K562 (cell line): ENCODE results near the gene ENTREP1. TPM values are rescaled to one million over a fixed set of nuclear protein-coding genes. Genes with fewer than 3 reads are reported as not detected.

Experiments
- ATAC-seq: fragments of 200-7000 bp; cut with Tn5 transposase; 3 replicates; pipeline ENCODE4 v1.9.1; 2020; ENCODE audit warnings: moderate library complexity
- BruUV-seq: library from RNA; stranded (reverse); fragments of 400-500 nt; replicated peaks from 2 replicates; lab custom pipeline; 2021; lab: Mats Ljungman, UMichigan
- CTCF ChIA-PET: fragments of 300-600 bp; formaldehyde crosslinking; extraction: SDS; loops from one replicate; lab custom pipeline; 2021; ENCODE audit warnings: low intra/inter-chr PET ratio; lab: Yijun Ruan, JAX
- POLR2A ChIA-PET: fragments of 300-600, 350-650 bp; sonication (Branson Sonifier 250); formaldehyde crosslinking; extraction: SDS; loops from one replicate; lab custom pipeline; 2021; ENCODE audit warnings: antibody characterized with exemption, inconsistent platforms; lab: Yijun Ruan, JAX
- DNase-seq, 4 experiments: peaks; one replicate each; pipeline versions ENCODE4 v3.0.0 to v3.0.0-alpha.2; 2011 to 2018; ENCODE audit warnings: low spot score in 3 of 4, mixed read lengths in 3 of 4; ENCODE audit errors: extremely low read depth in 1 of 4
- FAIRE-seq: peaks from 2 replicates; lab custom pipeline; 2011; peaks lifted over from hg19 to GRCh38; lab: Jason Lieb, UNC
- H2AFZ ChIP-seq: 2 replicates; pipeline ENCODE4 v1.6.0; 2011; ENCODE audit warnings: low read depth, low read length, control low read depth, inconsistent platforms
- H3K27ac ChIP-seq: fragments of 200-600 bp; 3 replicates; pipeline ENCODE4 v1.8.0; 2011; ENCODE audit warnings: low read depth, mild to moderate bottlenecking, control low read depth, inconsistent platforms, low read length, moderate library complexity, mixed read lengths; ENCODE audit errors: extremely low read depth
- H3K27me3 ChIP-seq, 2 experiments: fragments of 300-600 bp in 1 of 2; 2 replicates in 1 of 2; 3 replicates in 1 of 2; pipeline versions ENCODE4 v1.6.0 to v1.8.0; 2011; ENCODE audit warnings: inconsistent platforms in 2 of 2, low read length in 2 of 2, mild to moderate bottlenecking in 1 of 2, mixed read lengths in 1 of 2, moderate library complexity in 1 of 2; ENCODE audit not compliant: control insufficient read depth in 2 of 2, insufficient read depth in 2 of 2
- H3K36me3 ChIP-seq: fragments of 300-600 bp; 3 replicates; pipeline ENCODE4 v1.8.0; 2011; ENCODE audit warnings: mild to moderate bottlenecking, low read length, inconsistent platforms; ENCODE audit not compliant: control insufficient read depth, insufficient read depth
- H3K4me1 ChIP-seq, 2 experiments: fragments of 200-600 bp in 1 of 2; replicated peaks in 1 of 2; 2 replicates in 1 of 2; 3 replicates in 1 of 2; pipeline versions ENCODE4 v1.5.1 to v1.8.0; 2011; ENCODE audit warnings: inconsistent platforms in 2 of 2, low read length in 2 of 2, mild to moderate bottlenecking in 1 of 2, mixed read lengths in 1 of 2, moderate library complexity in 1 of 2; ENCODE audit not compliant: control insufficient read depth in 2 of 2, insufficient read depth in 2 of 2
- H3K4me2 ChIP-seq: 2 replicates; pipeline ENCODE4 v1.6.1; 2011; ENCODE audit warnings: low read length, control low read depth, inconsistent platforms, mixed read lengths; ENCODE audit not compliant: insufficient read depth
- H3K4me3 ChIP-seq: fragments of 200-600 bp; sonication (generic), shearing (Covaris generic); 2 replicates; pipeline ENCODE4 v1.5.1; 2016; ENCODE audit warnings: control low read depth, inconsistent platforms
- H3K79me2 ChIP-seq: fragments of 200-600 bp; 3 replicates; pipeline ENCODE4 v1.8.0; 2011; ENCODE audit warnings: low read length, inconsistent platforms; ENCODE audit not compliant: control insufficient read depth, insufficient read depth
- H3K9ac ChIP-seq, 2 experiments: 2 replicates each; pipeline versions ENCODE4 v1.6.0 to v1.6.1; 2011; ENCODE audit warnings: low read depth in 2 of 2, low read length in 2 of 2, control low read depth in 1 of 2, inconsistent platforms in 1 of 2, mild to moderate bottlenecking in 1 of 2, mixed read lengths in 1 of 2; ENCODE audit not compliant: insufficient read depth in 1 of 2
- H3K9me1 ChIP-seq: one replicate; pipeline ENCODE4 v1.6.0; 2011; ENCODE audit warnings: inconsistent platforms, mild to moderate bottlenecking, low read length, moderate library complexity; ENCODE audit not compliant: control insufficient read depth, insufficient read depth
- H3K9me3 ChIP-seq: replicated peaks from 2 replicates; pipeline ENCODE4 v1.5.1; 2011; ENCODE audit warnings: low read depth, low read length, inconsistent platforms; ENCODE audit not compliant: control insufficient read depth, insufficient read depth
- H4K20me1 ChIP-seq: replicated peaks from 2 replicates; pipeline ENCODE4 v1.6.1; 2011; ENCODE audit warnings: low read length, inconsistent platforms, mixed read lengths; ENCODE audit not compliant: control insufficient read depth, insufficient read depth
- CBX2 ChIP-seq: fragments of 200-600 bp; sonication (generic); IDR thresholded peaks from one replicate; pipeline ENCODE4 v1.6.1; 2012; ENCODE audit warnings: mild to moderate bottlenecking, low read length, inconsistent platforms; ENCODE audit not compliant: insufficient read depth, poor library complexity, severe bottlenecking
- CBX3 ChIP-seq, 2 experiments: IDR thresholded peaks; 1 replicate in 1 of 2; 2 replicates in 1 of 2; pipeline ENCODE4 v1.6.1; 2012; ENCODE audit warnings: inconsistent platforms in 2 of 2, low read length in 2 of 2, borderline replicate concordance in 1 of 2, control low read depth in 1 of 2
- FOXK1 ChIP-seq: sonication (generic); formaldehyde crosslinking; IDR thresholded peaks from 2 replicates; pipeline ENCODE4 v1.8.0; 2022; ENCODE audit warnings: missing genetic modification reagents, mild to moderate bottlenecking, borderline replicate concordance
- GABPA ChIP-seq: fragments of 200-800 bp; sonication (Bioruptor generic); conservative IDR thresholded peaks from 2 replicates; pipeline ENCODE4 v1.6.1; 2016; ENCODE audit warnings: low read depth, missing genetic modification characterization, missing compliant biosample characterization
- HMG20B ChIP-seq: fragments of 250-450 bp; sonication (Bioruptor Pico); IDR thresholded peaks from 2 replicates; pipeline ENCODE4 v1.5.0; 2021; ENCODE audit warnings: mild to moderate bottlenecking
- KLF13 ChIP-seq: fragments of 450-650 bp; IDR thresholded peaks from 2 replicates; pipeline ENCODE4 v1.6.1; 2016; ENCODE audit warnings: missing genetic modification characterization, low read depth, mild to moderate bottlenecking, missing compliant biosample characterization, moderate library complexity, borderline replicate concordance
- MBD1 ChIP-seq: fragments of 250-450 bp; sonication (Bioruptor Pico); IDR thresholded peaks from 2 replicates; pipeline ENCODE4 v1.8.0; 2022; ENCODE audit warnings: inconsistent platforms
- MEF2A ChIP-seq: IDR thresholded peaks from 2 replicates; pipeline ENCODE4 v1.6.1; 2011; ENCODE audit warnings: low read depth, mild to moderate bottlenecking, low read length, moderate library complexity; ENCODE audit not compliant: control insufficient read depth
- MYBL2 ChIP-seq, 2 experiments: fragments of 450-650 bp in 1 of 2; sonication (generic) in 1 of 2; formaldehyde crosslinking in 1 of 2; IDR thresholded peaks; 2 replicates each; pipeline versions ENCODE4 v1.6.1 to v1.8.1; 2017 to 2022; ENCODE audit warnings: borderline replicate concordance in 1 of 2, inconsistent platforms in 1 of 2, low read depth in 1 of 2, mild to moderate bottlenecking in 1 of 2, missing genetic modification reagents in 1 of 2, moderate library complexity in 1 of 2
- NFE2L1 ChIP-seq: fragments of 450-650 bp; IDR thresholded peaks from 2 replicates; pipeline ENCODE4 v1.6.1; 2016; ENCODE audit warnings: missing genetic modification characterization, low read depth, mild to moderate bottlenecking, missing compliant biosample characterization, moderate library complexity, borderline replicate concordance
- NR1H2 ChIP-seq: sonication (generic); formaldehyde crosslinking; IDR thresholded peaks from 2 replicates; pipeline ENCODE4 v1.4.0; 2020; ENCODE audit warnings: mild to moderate bottlenecking, missing genetic modification reagents
- RBM14 ChIP-seq: fragments of 200-400 bp; formaldehyde crosslinking; IDR thresholded peaks from 2 replicates; pipeline ENCODE4 v1.6.1; 2018; ENCODE audit warnings: low read depth, mild to moderate bottlenecking, low read length, moderate library complexity, borderline replicate concordance; ENCODE audit not compliant: insufficient read depth
- SREBF1 ChIP-seq: fragments of 150-350 bp; IDR thresholded peaks from 2 replicates; pipeline ENCODE4 v1.6.1; 2014; ENCODE audit warnings: antibody characterized with exemption, low read depth, low read length, borderline replicate concordance
- ZFP30 ChIP-seq: fragments of 250-450 bp; sonication (Bioruptor Pico); IDR thresholded peaks from 2 replicates; pipeline ENCODE4 v1.8.0; 2022; ENCODE audit warnings: moderate library complexity, mild to moderate bottlenecking, inconsistent platforms, borderline replicate concordance
- ZKSCAN3 ChIP-seq: fragments of 250-450 bp; sonication (Bioruptor Pico); IDR thresholded peaks from 2 replicates; pipeline ENCODE4 v1.4.0; 2020
- ZNF23 ChIP-seq: fragments of 250-450 bp; sonication (Bioruptor Pico); IDR thresholded peaks from 2 replicates; pipeline ENCODE4 v1.4.0; 2020; ENCODE audit warnings: mild to moderate bottlenecking
- ZNF75A ChIP-seq: fragments of 450-650 bp; formaldehyde crosslinking; IDR thresholded peaks from 2 replicates; pipeline ENCODE4 v1.4.0; 2020; ENCODE audit warnings: mild to moderate bottlenecking
- WGBS: fragments of 100-300 bp; shearing (Covaris generic); methylation state at CpG from one replicate; pipeline ENCODE4 v1.1.6; 2016; ENCODE audit warnings: low coverage, mixed read lengths; ENCODE audit not compliant: insufficient coverage; ENCODE audit errors: missing lambda C conversion rate; 5-methylcytosine and 5-hydroxymethylcytosine counted together
- in situ Hi-C: fragments of 300-500 bp; cut with MboI; formaldehyde crosslinking; loops from 4 replicates; pipeline ENCODE4 v1.15.0; 2018; ENCODE audit warnings: inconsistent platforms, mixed read lengths
- intact Hi-C: fragments of 100-400 bp; cut with micrococcal nuclease; formaldehyde crosslinking; loops from 2 replicates; pipeline ENCODE4 v1.14.2; 2022
- polyA plus RNA-seq, 8 experiments: library from polyadenylated mRNA; depleted of rRNA in 4 of 8; stranded (reverse) in 5 of 8; unstranded in 3 of 8; fragments of >200 nt; fragmentation: Nextera tagmentation in 2 of 8; fragmentation: Illumina TruSeq in 1 of 8; extraction: Ambion mirVana in 2 of 8; extraction: Trizol in 1 of 8; gene quantifications; 2 replicates each; pipeline versions ENCODE4 v1.2.1 to v1.2.3, GENCODE V29; 2011 to 2014; ENCODE audit warnings: inconsistent platforms in 1 of 8, missing spikeins in 1 of 8
- total RNA-seq, 7 experiments: library from RNA; depleted of rRNA in 6 of 7; stranded (reverse); fragments of >200 nt in 6 of 7; fragmentation: Illumina TruSeq in 2 of 7; extraction: Trizol in 2 of 7; gene quantifications; 2 replicates each; pipeline versions ENCODE4 v1.2.1 to v1.2.3, GENCODE V29; 2011 to 2021; ENCODE audit warnings: low replicate concordance in 1 of 7
- TF ChIP-seq, protein P1 (sequence below): fragments of 450-650 bp; conservative IDR thresholded peaks from 2 replicates; pipeline ENCODE4 v1.6.1; 2016; ENCODE audit warnings: missing genetic modification characterization, low read depth, mild to moderate bottlenecking, missing compliant biosample characterization, moderate library complexity

Gene ENTREP1
- total and polyA plus RNA-seq, 9 of the 15 experiments (the other 6 are each of a cell fraction or from before 2014, with no cell fraction given) = not detected

DNA sequence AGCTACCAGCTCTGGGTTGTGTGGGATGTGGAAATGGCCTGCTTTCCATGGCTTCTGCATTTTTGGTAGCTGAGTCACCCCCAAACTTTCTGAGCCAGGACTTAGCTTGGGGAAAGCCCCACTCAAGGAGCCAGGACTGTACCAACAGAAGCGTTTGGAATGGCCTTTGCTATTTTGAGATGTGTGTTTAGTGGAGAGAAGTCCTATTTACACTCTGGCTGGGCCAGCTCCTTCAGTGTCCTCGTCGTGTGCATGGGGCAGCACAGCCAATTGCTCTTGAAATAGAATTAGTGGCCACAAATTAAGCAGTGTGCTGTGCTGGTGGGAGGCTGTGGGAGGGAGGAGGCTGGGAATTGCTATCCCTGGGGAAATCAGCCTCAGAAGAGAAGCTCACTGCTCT lies 51.6 kb downstream of the ENTREP1 start:
- ChIA-PET CTCF (no interaction called here), POLR2A (no interaction called here)
- no TSS peak for BruUV-seq
- H2AFZ ChIP-seq = no peak overlapping the region
- in situ Hi-C loops (no loop called here), intact Hi-C loops (no loop called here)
- no peaks in the 10 kb centered on the region for H3K9me3 ChIP-seq
- no peak overlapping the region for H3K4me2 ChIP-seq
- ATAC-seq (no peak), DNase-seq (no peak), FAIRE-seq (no peak)
- no peaks in the 10 kb centered on the region for H3K36me3 ChIP-seq
- no peaks in the 10 kb centered on the region for H4K20me1 ChIP-seq
- TF ChIP-seq ZKSCAN3 (CRISPR knock-in tag) = no peak
- TF ChIP-seq, protein P1, sequence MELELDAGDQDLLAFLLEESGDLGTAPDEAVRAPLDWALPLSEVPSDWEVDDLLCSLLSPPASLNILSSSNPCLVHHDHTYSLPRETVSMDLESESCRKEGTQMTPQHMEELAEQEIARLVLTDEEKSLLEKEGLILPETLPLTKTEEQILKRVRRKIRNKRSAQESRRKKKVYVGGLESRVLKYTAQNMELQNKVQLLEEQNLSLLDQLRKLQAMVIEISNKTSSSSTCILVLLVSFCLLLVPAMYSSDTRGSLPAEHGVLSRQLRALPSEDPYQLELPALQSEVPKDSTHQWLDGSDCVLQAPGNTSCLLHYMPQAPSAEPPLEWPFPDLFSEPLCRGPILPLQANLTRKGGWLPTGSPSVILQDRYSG (tag) = no peak
- no peak for TF ChIP-seq ZNF23 (CRISPR knock-in tag)
- TF ChIP-seq GABPA = no peak
- TF ChIP-seq MBD1 = no peak
- TF ChIP-seq HMG20B (CRISPR knock-in tag) = no peak
- no peak for TF ChIP-seq NR1H2 (CRISPR knock-in tag)
- no peak for TF ChIP-seq ZFP30 (CRISPR knock-in tag)
- no peak for TF ChIP-seq SREBF1
- TF ChIP-seq CBX3 (IDR thresholded peaks at IDR 0.05; ENCODE audit: borderline replicate concordance in 1 of 2, low read length in 2 of 2) = no peak
- no peak for TF ChIP-seq MYBL2 (IDR thresholded peaks at IDR 0.05; ENCODE audit: low read depth)
- no peak for TF ChIP-seq MYBL2 (CRISPR knock-in tag; IDR thresholded peaks at IDR 0.05; ENCODE audit: borderline replicate concordance)
- no peak for TF ChIP-seq ZNF75A (CRISPR knock-in tag)
- no peak for TF ChIP-seq FOXK1
- TF ChIP-seq RBM14 = no peak
- TF ChIP-seq CBX2 = no peak
- TF ChIP-seq MEF2A = no peak
- no peak for TF ChIP-seq NFE2L1 (tag)
- no peak for TF ChIP-seq KLF13 (tag)
- no peak overlapping the region for H3K27ac ChIP-seq
- H3K27me3 ChIP-seq = peaks cover 8 to 29% of the 10 kb centered on the region in 2 experiments; a peak in 4 of 5 replicates
- no peak overlapping the region for H3K9ac ChIP-seq
- WGBS = 0% methylated on average over 3 of the region's 3 CpGs
- H3K4me3 ChIP-seq = no peak overlapping the region
- H3K79me2 ChIP-seq = no peaks in the 10 kb centered on the region
- H3K4me1 ChIP-seq = no peaks in the 10 kb centered on the region
- no peaks in the 10 kb centered on the region for H3K9me1 ChIP-seq
